GM23248 (cell line): ENCODE data around the gene TMEM184B. TPM values are rescaled to one million over a fixed set of nuclear protein-coding genes. Genes with fewer than 3 reads are reported as not detected.

Experiments
- DNase-seq: peaks from one replicate; pipeline ENCODE4 v3.0.0-alpha.2; 2015
- H2AFZ ChIP-seq: fragments of 200-600 bp; sonication (generic); 2 replicates; pipeline ENCODE4 v1.6.1; 2016; ENCODE audit warnings: antibody characterized with exemption
- H3F3A ChIP-seq: fragments of 200-600 bp; sonication (generic); 2 replicates; pipeline ENCODE4 v1.6.1; 2016; ENCODE audit warnings: mild to moderate bottlenecking, antibody characterized with exemption, mixed run types; ENCODE audit not compliant: insufficient read depth
- H3K27ac ChIP-seq: fragments of 200-600 bp; sonication (generic); 2 replicates; pipeline ENCODE4 v1.5.1; 2016; ENCODE audit warnings: mild to moderate bottlenecking
- H3K27me3 ChIP-seq: fragments of 200-600 bp; sonication (generic); replicated peaks from 2 replicates; pipeline ENCODE4 v1.6.1; 2016; ENCODE audit warnings: mild to moderate bottlenecking; ENCODE audit not compliant: insufficient read depth
- H3K36me3 ChIP-seq: fragments of 200-600 bp; sonication (generic); 2 replicates; pipeline ENCODE4 v1.6.1; 2016; ENCODE audit warnings: low read depth, mild to moderate bottlenecking
- H3K4me1 ChIP-seq: fragments of 200-600 bp; sonication (generic); 2 replicates; pipeline ENCODE4 v1.6.1; 2016; ENCODE audit warnings: mild to moderate bottlenecking; ENCODE audit not compliant: insufficient read depth
- H3K4me2 ChIP-seq: fragments of 200-600 bp; sonication (generic); one replicate; pipeline ENCODE4 v1.6.1; 2016; ENCODE audit warnings: mild to moderate bottlenecking; ENCODE audit not compliant: unreplicated experiment
- H3K4me3 ChIP-seq: fragments of 200-600 bp; sonication (generic); 2 replicates; pipeline ENCODE4 v1.5.1; 2016; ENCODE audit warnings: mild to moderate bottlenecking
- H3K79me2 ChIP-seq: fragments of 200-600 bp; sonication (generic); 2 replicates; pipeline ENCODE4 v1.6.1; 2016; ENCODE audit warnings: mild to moderate bottlenecking; ENCODE audit not compliant: insufficient read depth
- H3K9ac ChIP-seq: fragments of 200-600 bp; sonication (generic); 2 replicates; pipeline ENCODE4 v1.6.1; 2016; ENCODE audit warnings: mild to moderate bottlenecking
- H3K9me2 ChIP-seq: fragments of 200-600 bp; sonication (generic); 2 replicates; pipeline ENCODE4 v1.6.1; 2016; ENCODE audit warnings: mixed run types, mild to moderate bottlenecking, moderate library complexity; ENCODE audit not compliant: insufficient read depth
- H3K9me3 ChIP-seq: fragments of 200-600 bp; sonication (generic); one replicate; pipeline ENCODE4 v1.6.1; 2017; ENCODE audit warnings: low read depth
- H4K20me1 ChIP-seq: fragments of 200-600 bp; sonication (generic); 2 replicates; pipeline ENCODE4 v1.6.0; 2016; ENCODE audit not compliant: insufficient read depth
- EZH2 ChIP-seq: fragments of 200-600 bp; sonication (generic); IDR thresholded peaks from 2 replicates; pipeline ENCODE4 v1.6.1; 2018; ENCODE audit warnings: antibody characterized with exemption, mild to moderate bottlenecking; ENCODE audit not compliant: insufficient read depth, poor library complexity, severe bottlenecking
- EZH2phosphoT487 ChIP-seq: fragments of 200-600 bp; sonication (generic); IDR thresholded peaks from 2 replicates; pipeline ENCODE4 v1.6.1; 2018; ENCODE audit warnings: antibody characterized with exemption, moderate library complexity, mild to moderate bottlenecking, low read depth; ENCODE audit not compliant: insufficient read depth
- whole genome bisulfite sequencing, 2 experiments: methylation state at CpG; one replicate each; pipeline ENCODE4 v1.1.6; 2015 to 2017; ENCODE audit warnings: low lambda C conversion rate in 2 of 2, low coverage in 1 of 2; ENCODE audit errors: missing lambda C conversion rate in 2 of 2; 5-methylcytosine and 5-hydroxymethylcytosine counted together
- in situ Hi-C: fragments of 300-500 bp; cut with MboI; formaldehyde crosslinking; loops from 2 replicates; pipeline ENCODE4 v1.15.0; 2020
- polyA plus RNA-seq: library from polyadenylated mRNA; unstranded; fragments of >200 nt; fragmentation: Nextera tagmentation; extraction: Ambion mirVana; gene quantifications from 2 replicates; pipeline ENCODE4 v1.2.1, GENCODE V29; 2016
- total RNA-seq: library from RNA; depleted of rRNA; stranded (reverse); fragments of >200 nt; shearing (Covaris generic); gene quantifications from 2 replicates; pipeline ENCODE4 v1.2.3, GENCODE V29; 2014

The TMEM184B gene
- total and polyA plus RNA-seq, 2 experiments from 2014 or later: 83.7 to 91.0 TPM

GRCh38 chr22:38289583-38290082, 16.8 kb upstream of the TMEM184B start:
- peaks cover 49% of the 10 kb centered on the region for H3F3A ChIP-seq
- no peak overlapping the region for H2AFZ ChIP-seq
- TF ChIP-seq EZH2phosphoT487: no peak
- no peak for TF ChIP-seq EZH2
- no peaks in the 10 kb centered on the region for H3K9me2 ChIP-seq
- WGBS, 2 experiments: 82 to 86% methylated on average over 9 to 12 of the region's 12 CpGs
- H3K27ac ChIP-seq: no peak overlapping the region
- no peaks in the 10 kb centered on the region for H3K27me3 ChIP-seq
- H3K4me2 ChIP-seq: no peak overlapping the region
- H3K36me3 ChIP-seq: peaks cover 20% of the 10 kb centered on the region
- H3K4me3 ChIP-seq: no peak overlapping the region
- no peak overlapping the region for H3K9ac ChIP-seq
- in situ Hi-C loops: no loop called here
- DNase-seq: no peak
- peaks cover 28% of the 10 kb centered on the region for H3K79me2 ChIP-seq
- no peaks in the 10 kb centered on the region for H3K9me3 ChIP-seq
- H3K4me1 ChIP-seq: peaks cover 10% of the 10 kb centered on the region
- H4K20me1 ChIP-seq: no peaks in the 10 kb centered on the region

- H3K4me1 ChIP-seq: peaks cover 26% of the 10 kb centered on the region
- H3K9ac ChIP-seq: no peak overlapping the region
- DNase-seq: no peak
- H3K4me2 ChIP-seq: no peak overlapping the region
- peaks cover 56% of the 10 kb centered on the region for H3F3A ChIP-seq
- H3K36me3 ChIP-seq: peaks cover 8% of the 10 kb centered on the region; the same call in 1 of the 2 replicates
- TF ChIP-seq EZH2phosphoT487 (no peak), EZH2 (no peak)
- H2AFZ ChIP-seq: no peak overlapping the region
- no peaks in the 10 kb centered on the region for H3K9me3 ChIP-seq
- in situ Hi-C loops: no loop called here
- H3K9me2 ChIP-seq: no peaks in the 10 kb centered on the region
- peaks cover 7% of the 10 kb centered on the region for H3K79me2 ChIP-seq
- H3K27ac ChIP-seq: no peak overlapping the region
- H3K27me3 ChIP-seq: no peaks in the 10 kb centered on the region
- WGBS, 2 experiments: 68 to 74% methylated on average over 11 of the region's 11 CpGs
- no peak overlapping the region for H3K4me3 ChIP-seq
- no peaks in the 10 kb centered on the region for H4K20me1 ChIP-seq
These were observed 14.3 kb upstream of the TMEM184B start for GRCh38 chr22:38286915-38287669.

GRCh38 chr22:38285018-38285417, 12.2 kb upstream of the TMEM184B start:
- Histone ChIP-seq H3F3A (peaks cover 56% of the 10 kb centered on the region), H3K79me2 (no peaks in the 10 kb centered on the region), H3K9me2 (no peaks in the 10 kb centered on the region), H4K20me1 (no peaks in the 10 kb centered on the region), H3K9ac (no peak overlapping the region; the same call in 1 of the 2 replicates), H3K4me2 (no peak overlapping the region), H3K27me3 (no peaks in the 10 kb centered on the region), H3K4me3 (no peak overlapping the region), H3K27ac (peak overlapping the region; percentile 95), H2AFZ (no peak overlapping the region), H3K4me1 (peaks cover 26% of the 10 kb centered on the region), H3K36me3 (no peaks in the 10 kb centered on the region), H3K9me3 (no peaks in the 10 kb centered on the region)
- in situ Hi-C loops: no loop called here
- WGBS, 2 experiments: 68 to 76% methylated on average over 8 of the region's 8 CpGs
- TF ChIP-seq EZH2 (no peak), EZH2phosphoT487 (no peak)
- DNase-seq: no peak

GRCh38 chr22:38284042-38284402, 11.2 kb upstream of the TMEM184B start:
- Histone ChIP-seq H3K9ac (peak overlapping the region; percentile 72), H3K9me3 (no peaks in the 10 kb centered on the region), H3K27ac (peak overlapping the region; percentile 95), H3F3A (peaks cover 49% of the 10 kb centered on the region), H3K4me1 (peaks cover 26% of the 10 kb centered on the region), H3K27me3 (no peaks in the 10 kb centered on the region), H3K36me3 (no peaks in the 10 kb centered on the region), H4K20me1 (no peaks in the 10 kb centered on the region), H3K79me2 (no peaks in the 10 kb centered on the region), H3K4me3 (no peak overlapping the region), H3K4me2 (peak overlapping the region; percentile 49), H3K9me2 (no peaks in the 10 kb centered on the region), H2AFZ (no peak overlapping the region)
- 17 to 20% methylated on average over 5 of the region's 5 CpGs for WGBS, 2 experiments
- no peak for TF ChIP-seq EZH2
- TF ChIP-seq EZH2phosphoT487: no peak
- DNase-seq: peak; percentile 96
- in situ Hi-C loops: no loop called here
